IMR-90 (cell line): ENCODE results near the gene CROCC2. TPM values are rescaled to one million over a fixed set of nuclear protein-coding genes. Genes with fewer than 3 reads are reported as not detected.

Experiments
- ATAC-seq: fragments of 200-7000 bp; cut with Tn5 transposase; 2 replicates; pipeline ENCODE4 v1.9.1; 2020; ENCODE audit warnings: low read depth, mild to moderate bottlenecking, moderate library complexity
- BruUV-seq: library from RNA; stranded (reverse); fragments of 400-500 nt; replicated peaks from 2 replicates; lab custom pipeline; 2021; lab: Mats Ljungman, UMichigan
- CTCF ChIA-PET: fragments of 300-600 bp; formaldehyde crosslinking; extraction: SDS; loops from one replicate; lab custom pipeline; 2021; ENCODE audit warnings: antibody characterized with exemption; lab: Yijun Ruan, JAX
- POLR2A ChIA-PET: fragments of 300-600 bp; sonication (Branson Sonifier 250); formaldehyde crosslinking; loops from one replicate; lab custom pipeline; 2022; ENCODE audit warnings: antibody characterized with exemption; ENCODE audit not compliant: unreplicated experiment; lab: Charles Lee
- DNase-seq: peaks from one replicate; pipeline ENCODE4 v3.0.0; 2013
- H2AFZ ChIP-seq: replicated peaks from 2 replicates; pipeline ENCODE3; 2013; ENCODE audit warnings: low read length, mild to moderate bottlenecking; ENCODE audit not compliant: poor library complexity
- H2AK5ac ChIP-seq: 2 replicates; pipeline ENCODE4 v1.6.1; 2013; ENCODE audit warnings: low read depth, low read length, inconsistent platforms
- H2AK9ac ChIP-seq: replicated peaks from 2 replicates; pipeline ENCODE3; 2013; ENCODE audit warnings: mild to moderate bottlenecking, low read depth, low read length, moderate library complexity; ENCODE audit not compliant: poor library complexity
- H2BK120ac ChIP-seq: 2 replicates; pipeline ENCODE4 v1.6.1; 2013; ENCODE audit warnings: low read depth, low read length, inconsistent platforms
- H2BK15ac ChIP-seq: 3 replicates; pipeline ENCODE4 v1.6.1; 2013; ENCODE audit warnings: low read depth, low read length, inconsistent platforms
- H2BK20ac ChIP-seq: 2 replicates; pipeline ENCODE4 v1.6.1; 2013; ENCODE audit warnings: low read depth, mild to moderate bottlenecking, inconsistent platforms, low read length, moderate library complexity
- H2BK5ac ChIP-seq: 2 replicates; pipeline ENCODE4 v1.6.1; 2013; ENCODE audit warnings: mild to moderate bottlenecking, low read depth, low read length, inconsistent platforms; ENCODE audit not compliant: poor library complexity, severe bottlenecking
- H3K14ac ChIP-seq: replicated peaks from 2 replicates; pipeline ENCODE4 v1.6.1; 2013; ENCODE audit warnings: low read depth, low read length, inconsistent platforms
- H3K18ac ChIP-seq: 2 replicates; pipeline ENCODE4 v1.6.1; 2013; ENCODE audit warnings: low read depth, low read length, control low read depth
- H3K23ac ChIP-seq: 2 replicates; pipeline ENCODE4 v1.6.1; 2013; ENCODE audit warnings: low read depth, low read length, inconsistent platforms
- H3K27ac ChIP-seq: 2 replicates; pipeline ENCODE4 v1.5.1; 2013; ENCODE audit warnings: mild to moderate bottlenecking, control low read depth, low read length; ENCODE audit not compliant: insufficient read depth
- H3K27me3 ChIP-seq: 2 replicates; pipeline ENCODE4 v1.6.1; 2013; ENCODE audit warnings: low read length; ENCODE audit not compliant: control insufficient read depth, insufficient read depth
- H3K36me3 ChIP-seq: 2 replicates; pipeline ENCODE4 v1.6.1; 2013; ENCODE audit warnings: low read length, mixed read lengths; ENCODE audit not compliant: control insufficient read depth, insufficient read depth
- H3K4ac ChIP-seq: 2 replicates; pipeline ENCODE4 v1.6.1; 2013; ENCODE audit warnings: low read depth, low read length, inconsistent platforms
- H3K4me1 ChIP-seq: 2 replicates; pipeline ENCODE4 v1.6.1; 2013; ENCODE audit warnings: low read length, mixed read lengths; ENCODE audit not compliant: control insufficient read depth, insufficient read depth
- H3K4me2 ChIP-seq: 2 replicates; pipeline ENCODE4 v1.6.1; 2013; ENCODE audit warnings: low read depth, mild to moderate bottlenecking, control low read depth, low read length, moderate library complexity
- H3K4me3 ChIP-seq: 2 replicates; pipeline ENCODE4 v1.5.1; 2013; ENCODE audit warnings: low read depth, mild to moderate bottlenecking, control low read depth, low read length, moderate library complexity; ENCODE audit not compliant: insufficient read depth
- H3K56ac ChIP-seq: 2 replicates; pipeline ENCODE4 v1.6.1; 2013; ENCODE audit warnings: low read length, inconsistent platforms; ENCODE audit not compliant: insufficient read depth; ENCODE audit errors: extremely low read depth
- H3K79me1 ChIP-seq, 2 experiments: 2 replicates each; pipeline ENCODE4 v1.6.1; 2013; ENCODE audit warnings: low read length in 2 of 2, inconsistent platforms in 1 of 2, low read depth in 1 of 2
- H3K9ac ChIP-seq: 2 replicates; pipeline ENCODE4 v1.6.1; 2013; ENCODE audit warnings: low read depth, low read length, control low read depth
- H3K9me1 ChIP-seq: 2 replicates; pipeline ENCODE4 v1.6.1; 2013; ENCODE audit warnings: low read length, inconsistent platforms; ENCODE audit not compliant: insufficient read depth
- H3K9me3 ChIP-seq: 2 replicates; pipeline ENCODE4 v1.6.1; 2013; ENCODE audit warnings: low read length; ENCODE audit not compliant: control insufficient read depth, insufficient read depth
- H4K20me1 ChIP-seq: 2 replicates; pipeline ENCODE4 v1.6.1; 2013; ENCODE audit warnings: low read length, inconsistent platforms; ENCODE audit not compliant: insufficient read depth
- H4K5ac ChIP-seq: 2 replicates; pipeline ENCODE4 v1.6.1; 2013; ENCODE audit warnings: mild to moderate bottlenecking, low read depth, low read length, control low read depth
- H4K8ac ChIP-seq, 2 experiments: 2 replicates each; pipeline ENCODE4 v1.6.1; 2013; ENCODE audit warnings: low read depth in 2 of 2, low read length in 2 of 2, control low read depth in 1 of 2, inconsistent platforms in 1 of 2
- H4K91ac ChIP-seq: 2 replicates; pipeline ENCODE4 v1.6.1; 2013; ENCODE audit warnings: low read depth, low read length, inconsistent platforms; ENCODE audit not compliant: insufficient read depth
- CEBPB ChIP-seq: IDR thresholded peaks from 2 replicates; pipeline ENCODE4 v1.6.1; 2012; ENCODE audit warnings: low read depth, low read length, improper control_type of control experiment
- CTCF ChIP-seq: conservative IDR thresholded peaks from 2 replicates; pipeline ENCODE4 v1.5.1; 2012; ENCODE audit warnings: mild to moderate bottlenecking, low read depth, low read length, improper control_type of control experiment
- ELK1 ChIP-seq: fragments of 150-350 bp; IDR thresholded peaks from 2 replicates; pipeline ENCODE4 v1.6.1; 2016; ENCODE audit warnings: low read depth, mild to moderate bottlenecking, low read length, moderate library complexity, borderline replicate concordance
- FOS ChIP-seq: fragments of 150-350 bp; IDR thresholded peaks from 2 replicates; pipeline ENCODE4 v1.6.1; 2016; ENCODE audit warnings: low read depth, low read length
- MAFK ChIP-seq: IDR thresholded peaks from 2 replicates; pipeline ENCODE4 v1.6.1; 2012; ENCODE audit warnings: low read depth, low read length, improper control_type of control experiment
- MAZ ChIP-seq: IDR thresholded peaks from 2 replicates; pipeline ENCODE4 v1.6.1; 2012; ENCODE audit warnings: low read depth, mild to moderate bottlenecking, low read length, improper control_type of control experiment, moderate library complexity, borderline replicate concordance
- NFE2L2 ChIP-seq: fragments of 150-350 bp; IDR thresholded peaks from 2 replicates; pipeline ENCODE4 v1.6.1; 2016; ENCODE audit warnings: low read depth, mild to moderate bottlenecking, low read length
- POLR2A ChIP-seq: IDR thresholded peaks from 2 replicates; pipeline ENCODE4 v1.6.1; 2012; ENCODE audit warnings: mild to moderate bottlenecking, low read depth, low read length
- RCOR1 ChIP-seq: IDR thresholded peaks from 2 replicates; pipeline ENCODE4 v1.6.1; 2012; ENCODE audit warnings: mild to moderate bottlenecking, low read length, improper control_type of control experiment; ENCODE audit not compliant: insufficient replicate concordance
- RFX5 ChIP-seq: IDR thresholded peaks from 2 replicates; pipeline ENCODE4 v1.8.0; 2012; ENCODE audit warnings: low read depth, mild to moderate bottlenecking, low read length, moderate library complexity
- SMC3 ChIP-seq: fragments of 150-350 bp; IDR thresholded peaks from 2 replicates; pipeline ENCODE4 v1.6.1; 2016; ENCODE audit warnings: low read depth, mild to moderate bottlenecking, antibody characterized with exemption, low read length, moderate library complexity
- WGBS, 2 experiments: methylation state at CpG; one replicate each; pipeline versions ENCODE4 v1.1.5 to v1.1.7; 2013; ENCODE audit warnings: missing lambda C conversion rate in 2 of 2; ENCODE audit not compliant: insufficient read length in 1 of 2; ENCODE audit errors: extremely low coverage in 2 of 2; 5-methylcytosine and 5-hydroxymethylcytosine counted together
- dilution Hi-C: fragments of 300-500 bp; cut with HindIII; formaldehyde crosslinking; loops from one replicate; pipeline ENCODE4 v1.14.3; 2018; ENCODE audit warnings: low sequenced_read_pairs; ENCODE audit not compliant: unreplicated experiment
- in situ Hi-C: fragments of 300-500 bp; cut with MboI; formaldehyde crosslinking; loops from 3 replicates; pipeline ENCODE4 v1.14.3; 2019; ENCODE audit warnings: low sequenced_read_pairs, inconsistent platforms, mixed read lengths
- intact Hi-C: fragments of 100-400 bp; cut with micrococcal nuclease; formaldehyde crosslinking; loops from 2 replicates; pipeline ENCODE4 v1.10.0; 2022
- polyA plus RNA-seq, 3 experiments: library from polyadenylated mRNA; depleted of rRNA; stranded (reverse); fragments of >200 nt; gene quantifications; 2 replicates each; pipeline ENCODE4 v1.2.3, GENCODE V29; 2012; ENCODE audit warnings: low replicate concordance in 1 of 3
- total RNA-seq: library from RNA; depleted of rRNA; stranded (reverse); fragments of >200 nt; gene quantifications from 2 replicates; pipeline ENCODE4 v1.2.3, GENCODE V29; 2012
- TF ChIP-seq, protein P1 (sequence below): fragments of 150-350 bp; IDR thresholded peaks from 2 replicates; pipeline ENCODE4 v1.6.1; 2017; ENCODE audit warnings: mild to moderate bottlenecking, antibody characterized with exemption, low read length, low read depth

The CROCC2 gene
- total and polyA plus RNA-seq, 2 of the 4 experiments (the other 2 are of a cell fraction) = not detected

DNA sequence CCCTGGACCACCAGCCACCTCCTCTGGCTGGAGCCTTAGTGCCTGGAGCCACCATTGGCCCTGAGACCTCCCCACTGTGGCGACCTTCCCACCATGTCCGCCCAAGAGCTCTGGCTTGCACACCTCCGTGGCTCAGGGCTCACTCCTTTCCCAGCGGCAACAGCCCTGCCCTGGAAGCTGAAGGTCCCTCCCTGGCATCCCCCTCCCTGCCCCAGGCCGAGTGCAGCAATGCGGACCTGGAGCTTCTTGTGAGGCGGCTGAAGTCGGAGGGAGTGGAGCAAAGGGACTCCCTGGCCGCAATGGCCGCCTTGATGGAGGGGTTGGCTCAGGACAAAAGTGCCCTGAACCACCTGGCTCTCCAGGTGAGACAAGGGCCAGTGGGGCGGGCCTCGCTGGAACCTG is 28.6 kb downstream of the CROCC2 start:
- no peak for DNase-seq
- no TSS peak for BruUV-seq
- no peak overlapping the region for H3K4me2 ChIP-seq
- WGBS, 2 experiments = 100% methylated on average over 2 of the region's 12 CpGs; no CpG with 5 or more reads in 1 of the 2 experiments
- no peak overlapping the region for H2AK9ac ChIP-seq
- H4K20me1 ChIP-seq = no peaks in the 10 kb centered on the region
- ChIA-PET CTCF (no interaction called here), POLR2A (no interaction called here)
- no peak overlapping the region for H3K14ac ChIP-seq
- H3K4ac ChIP-seq = no peak overlapping the region
- intact Hi-C loops = no loop called here
- H3K79me1 ChIP-seq = no peaks in the 10 kb centered on the region
- no peak overlapping the region for H4K8ac ChIP-seq
- dilution Hi-C loops = no loop called here
- no peak overlapping the region for H3K9ac ChIP-seq
- H3K23ac ChIP-seq = no peak overlapping the region
- no peak overlapping the region for H2BK20ac ChIP-seq
- H3K9me3 ChIP-seq = peaks cover 9% of the 10 kb centered on the region
- H4K91ac ChIP-seq = no peak overlapping the region
- no peaks in the 10 kb centered on the region for H3K9me1 ChIP-seq
- no peak overlapping the region for H2BK5ac ChIP-seq
- ATAC-seq = no peak
- H3K27me3 ChIP-seq = peaks cover 25% of the 10 kb centered on the region
- H2BK120ac ChIP-seq = no peak overlapping the region
- H3K4me1 ChIP-seq = no peaks in the 10 kb centered on the region
- H2AFZ ChIP-seq = peak overlapping the region; percentile 21
- no peak overlapping the region for H3K27ac ChIP-seq
- TF ChIP-seq ELK1 (no peak), MAFK (no peak), FOS (no peak), SMC3 (no peak), MAZ (no peak), POLR2A (no peak), CEBPB (no peak), RFX5 (no peak), NFE2L2 (no peak), CTCF (no peak), RCOR1 (no peak)
- TF ChIP-seq, protein P1, sequence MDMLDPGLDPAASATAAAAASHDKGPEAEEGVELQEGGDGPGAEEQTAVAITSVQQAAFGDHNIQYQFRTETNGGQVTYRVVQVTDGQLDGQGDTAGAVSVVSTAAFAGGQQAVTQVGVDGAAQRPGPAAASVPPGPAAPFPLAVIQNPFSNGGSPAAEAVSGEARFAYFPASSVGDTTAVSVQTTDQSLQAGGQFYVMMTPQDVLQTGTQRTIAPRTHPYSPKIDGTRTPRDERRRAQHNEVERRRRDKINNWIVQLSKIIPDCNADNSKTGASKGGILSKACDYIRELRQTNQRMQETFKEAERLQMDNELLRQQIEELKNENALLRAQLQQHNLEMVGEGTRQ = no peak
- H2AK5ac ChIP-seq = no peak overlapping the region
- H4K5ac ChIP-seq = no peak overlapping the region
- H3K18ac ChIP-seq = no peak overlapping the region
- H3K4me3 ChIP-seq = no peak overlapping the region
- in situ Hi-C loops = no loop called here
- H3K56ac ChIP-seq = no peak overlapping the region
- H3K36me3 ChIP-seq = no peaks in the 10 kb centered on the region
- no peak overlapping the region for H2BK15ac ChIP-seq
